Renal cortex interstitium (tissue), 11 donors: ENCODE measurements around the gene PPP1R1A. TPM values are rescaled to one million over a fixed set of nuclear protein-coding genes. Genes with fewer than 3 reads are reported as not detected.

Experiments
- DNase-seq, 11 donors: peaks; one replicate each; pipeline ENCODE4 v3.0.0-alpha.2; 2013; ENCODE audit warnings: low read depth in 9 of 11, low spot score in 4 of 11; ENCODE audit errors: extremely low read depth in 1 of 11
- polyA plus RNA-seq, 3 donors: library from polyadenylated mRNA; unstranded; fragments of 120-200 nt; gene quantifications; one replicate each; pipeline ENCODE4 v1.2.1, GENCODE V29; 2013; ENCODE audit not compliant: insufficient read length in 3 of 3

Gene PPP1R1A
- polyA plus RNA-seq, 3 donors, result 45.7 to 66.5 (median 54.2) TPM

DNA sequence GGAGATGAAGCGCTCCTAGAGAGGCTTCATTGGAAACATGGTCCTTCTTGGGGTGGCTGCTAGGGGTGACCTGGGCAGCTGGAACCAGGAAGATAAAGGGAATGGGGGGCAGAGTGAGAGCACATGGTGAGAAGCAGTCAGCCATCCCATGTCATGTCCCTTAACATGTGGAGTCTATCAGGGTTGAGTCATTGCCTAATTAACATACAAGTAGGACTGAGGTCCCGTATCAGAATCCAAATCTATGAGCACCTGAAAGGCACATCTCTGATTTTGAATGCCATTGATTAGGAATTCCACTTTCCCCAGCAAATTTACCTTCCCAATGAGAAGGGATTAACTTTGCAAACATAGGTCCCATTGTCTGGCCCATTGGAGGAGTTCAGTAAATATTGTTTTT lies 20.3 kb upstream of the PPP1R1A start:
- no peak for DNase-seq

DNA sequence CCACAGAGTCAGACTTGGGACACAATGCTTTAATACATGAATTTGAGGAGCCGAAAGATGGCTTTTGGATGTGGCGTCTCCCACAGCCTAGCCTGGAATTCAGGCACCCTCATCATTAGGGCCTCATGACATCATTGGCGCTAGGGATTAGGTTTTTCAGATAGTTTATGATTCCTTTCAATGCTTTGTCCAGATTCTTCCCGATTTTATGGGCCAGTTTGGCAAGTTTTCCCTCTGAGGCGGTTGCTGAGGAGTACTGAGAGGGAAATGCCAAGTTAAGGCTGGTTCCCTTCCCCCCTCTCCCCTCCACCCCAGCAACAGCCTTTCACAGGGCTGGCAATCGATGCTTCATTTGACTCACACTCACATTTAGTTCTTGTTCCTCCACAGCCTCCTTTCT lies 19.7 kb upstream of the PPP1R1A start:
- no peak for DNase-seq

DNA sequence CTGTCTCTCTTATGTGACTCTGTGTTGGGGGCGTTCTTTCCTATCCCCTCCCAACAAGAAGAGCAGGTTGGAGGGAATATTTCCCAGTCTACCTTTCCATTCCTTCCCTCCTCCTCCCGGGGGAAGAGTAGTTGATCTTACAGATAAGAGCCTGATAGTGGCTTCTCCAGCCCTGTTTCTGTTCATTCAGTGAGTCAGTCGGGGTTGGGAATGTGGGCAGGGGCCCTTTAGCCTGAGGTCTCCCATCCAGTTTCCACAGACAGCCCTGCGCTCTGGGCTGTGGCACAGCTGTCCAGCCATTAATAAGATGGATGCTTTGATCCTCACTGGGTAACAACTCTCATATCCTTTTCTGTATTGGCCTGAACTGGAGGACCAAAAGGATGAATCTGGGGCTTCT lies 18.1 kb upstream of the PPP1R1A start:
- no peak for DNase-seq

DNA sequence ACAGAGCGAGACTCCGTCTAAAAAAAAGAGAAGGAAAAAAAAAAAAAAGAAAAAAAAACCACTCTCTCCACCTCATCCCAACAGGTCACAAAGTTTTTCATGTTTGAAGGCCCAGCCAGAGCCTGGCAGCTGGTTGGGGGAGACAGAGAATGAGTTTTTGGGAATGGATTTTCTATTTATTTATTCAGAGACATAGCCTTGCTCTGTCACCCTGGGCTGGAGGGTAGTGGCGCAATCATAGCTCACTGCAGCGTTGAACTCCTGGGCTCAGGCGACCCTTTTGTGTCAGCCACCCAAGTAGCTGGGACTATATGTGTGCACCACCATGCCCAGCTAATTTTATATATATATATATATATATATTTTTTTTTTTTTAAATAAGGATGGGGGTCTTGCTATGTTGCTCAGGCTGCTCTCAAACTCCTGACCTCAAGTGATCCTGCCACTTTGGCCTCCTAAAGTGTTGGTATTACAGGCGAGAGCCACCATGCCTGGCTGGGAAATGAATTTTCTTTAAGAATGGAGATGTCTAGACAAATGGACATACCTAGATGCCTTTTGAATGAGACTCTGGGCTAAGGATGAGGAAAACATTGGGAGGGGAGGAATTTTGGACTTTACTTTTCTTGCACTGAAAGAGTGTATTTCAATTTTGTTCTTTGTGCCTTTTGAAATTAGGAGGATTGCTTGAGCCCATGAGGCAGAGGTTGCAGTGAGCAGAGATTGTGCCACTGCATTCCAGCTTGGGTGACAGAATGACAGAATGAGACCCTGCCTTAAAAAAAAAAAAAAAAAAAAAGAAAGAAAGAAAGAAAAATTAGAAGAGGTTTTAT lies 16.9 kb upstream of the PPP1R1A start:
- no peak for DNase-seq

DNA sequence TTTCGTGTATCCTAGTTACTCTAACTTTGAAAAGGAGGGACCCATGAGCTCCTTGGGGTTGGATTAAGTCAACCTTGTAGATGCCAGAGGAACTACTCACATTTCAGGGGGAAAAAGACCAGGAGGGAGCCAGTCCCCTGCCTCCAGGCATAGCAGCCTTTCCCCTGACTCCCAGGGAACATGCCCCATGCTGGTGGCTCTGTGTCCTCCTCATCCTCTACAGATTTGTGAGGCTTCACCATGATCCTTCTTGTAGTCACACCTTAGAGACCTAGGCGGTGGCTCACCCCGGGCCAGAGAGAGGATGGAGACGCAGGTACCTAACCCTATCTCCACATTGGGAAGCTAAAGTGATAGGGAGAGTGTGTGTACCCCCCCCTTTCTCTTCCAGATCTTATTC lies 16.0 kb upstream of the PPP1R1A start:
- no peak for DNase-seq

DNA sequence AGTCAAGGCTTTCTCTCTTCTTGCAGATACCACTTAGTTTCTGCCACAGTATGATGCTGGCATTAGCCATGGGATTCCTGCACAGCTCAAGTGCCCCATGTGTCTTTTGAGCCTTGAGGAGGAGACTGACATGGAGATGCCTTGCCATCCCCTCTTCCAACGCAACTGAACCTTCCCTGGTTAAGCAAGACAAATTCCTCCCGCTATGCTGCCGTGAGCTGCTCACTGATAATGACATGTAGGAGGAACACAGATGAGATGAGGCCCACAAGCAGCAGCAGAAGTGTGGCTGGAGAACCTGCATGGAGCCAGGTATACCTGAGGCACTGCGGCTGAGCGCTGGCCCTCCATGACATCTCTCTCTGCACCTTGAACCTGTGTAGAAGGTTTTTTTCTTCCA lies 15.4 kb upstream of the PPP1R1A start:
- no peak for DNase-seq

DNA sequence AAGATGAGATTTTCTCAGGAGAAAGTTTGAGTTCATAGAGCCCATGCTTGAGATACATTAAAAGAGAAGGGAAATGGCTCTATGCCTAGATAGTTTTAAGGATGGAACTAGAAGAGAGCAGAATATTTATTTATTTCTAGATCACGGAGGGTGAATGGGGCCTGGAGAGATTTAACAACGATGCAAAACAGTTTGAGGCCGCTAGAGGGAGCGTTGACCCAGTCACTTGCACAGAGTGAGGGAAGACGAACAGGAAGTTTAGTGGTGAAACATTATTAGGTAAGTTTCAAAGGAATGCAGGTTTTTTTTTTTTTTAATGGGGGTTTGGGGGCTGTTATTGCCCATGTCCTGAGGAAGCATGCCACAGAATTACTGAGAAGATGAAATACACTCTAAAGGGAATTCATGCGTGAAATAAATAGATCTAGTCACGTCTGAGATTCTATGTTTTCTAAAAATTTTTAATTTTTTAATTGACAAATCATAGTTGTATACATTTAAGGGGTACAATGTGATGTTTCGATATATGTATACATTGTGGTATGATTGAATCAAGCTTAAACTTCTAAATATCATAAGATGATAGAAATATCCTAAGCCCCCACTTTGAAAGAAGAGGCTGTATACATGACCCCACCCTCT lies 14.8 kb upstream of the PPP1R1A start:
- peak in 4 of 11 donors; percentile 53 to 71 (median 59) for DNase-seq

DNA sequence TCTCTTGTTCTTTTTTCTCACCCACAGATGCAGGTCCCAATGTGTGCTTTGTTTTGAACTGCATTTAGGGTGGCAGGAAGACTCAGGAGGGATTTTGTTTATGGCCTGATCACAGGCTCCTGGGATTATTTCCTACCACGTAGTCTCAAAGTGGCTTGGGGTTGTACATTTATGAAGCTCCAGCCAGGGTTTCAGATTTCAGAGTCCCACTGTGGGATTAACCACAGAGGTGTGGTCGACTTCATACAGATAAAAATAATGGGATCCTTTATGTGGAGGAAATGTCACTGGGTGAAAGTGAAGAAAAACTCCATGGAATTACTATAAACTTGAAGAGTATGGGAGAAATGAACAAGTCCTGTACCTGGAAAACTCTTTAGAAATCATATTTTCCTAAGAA lies 14.2 kb upstream of the PPP1R1A start:
- DNase-seq, result no peak

DNA sequence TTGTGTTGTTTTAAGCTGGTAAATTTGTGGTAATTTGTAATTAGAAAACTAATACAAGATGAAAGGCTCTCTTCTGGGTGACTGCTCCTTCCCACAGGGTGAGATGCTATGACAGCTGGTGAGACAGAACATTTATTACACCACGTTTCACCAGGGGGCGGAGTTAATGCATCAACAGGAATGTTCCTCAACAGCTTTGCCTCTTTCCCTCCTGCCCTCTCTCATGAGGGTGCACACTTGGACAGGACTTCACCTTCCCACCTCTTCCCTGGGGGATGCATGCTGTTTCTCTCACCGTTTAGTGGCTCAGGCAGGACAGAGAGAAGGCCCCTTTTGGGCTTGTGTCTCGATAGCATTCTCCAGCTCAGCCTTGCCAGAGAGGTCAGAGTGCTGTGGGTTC lies 13.4 kb upstream of the PPP1R1A start:
- DNase-seq, result no peak

DNA sequence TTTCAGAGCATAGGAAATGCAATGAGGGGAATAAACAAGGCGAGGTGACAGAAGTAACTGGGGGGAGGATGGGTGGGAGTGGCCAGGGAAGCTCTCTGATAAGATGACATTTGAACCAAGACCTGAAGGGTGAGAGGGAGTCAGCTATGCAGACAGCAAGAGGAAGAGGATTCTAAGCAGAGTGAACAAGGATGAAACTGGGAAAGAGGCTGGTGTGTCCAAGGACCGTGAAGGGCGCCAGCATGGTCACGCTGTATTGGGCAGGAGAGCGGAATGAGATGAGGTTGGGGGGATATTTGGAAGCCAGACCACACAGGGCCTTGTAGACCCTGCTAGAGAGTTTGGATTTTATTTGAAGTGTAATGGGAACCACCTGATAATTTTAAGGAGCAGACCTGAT lies 10.5 kb upstream of the PPP1R1A start:
- peak in 1 of 11 donors; percentile 52 for DNase-seq

DNA sequence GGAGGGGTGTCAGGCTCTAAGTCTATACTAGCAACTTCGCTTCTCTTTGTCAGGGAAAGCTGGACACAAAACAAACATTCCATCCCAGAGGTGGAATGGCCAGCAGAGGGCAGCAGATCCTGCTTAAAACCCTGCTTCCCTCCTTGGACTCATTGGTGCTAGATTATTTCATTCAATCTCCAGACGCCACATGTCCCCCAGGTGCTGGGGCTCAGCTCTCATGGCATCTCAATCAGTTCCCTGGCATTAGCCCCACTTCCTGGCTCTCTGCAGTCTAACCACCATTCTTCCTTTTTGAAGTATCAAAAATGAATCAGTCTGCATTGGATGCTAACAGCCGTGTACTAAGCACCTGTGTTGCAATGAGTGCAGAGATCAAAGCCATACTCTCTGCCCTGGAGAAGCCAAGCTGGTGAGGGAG lies 8.1 kb upstream of the PPP1R1A start:
- DNase-seq, result peak in 10 of 11 donors; percentile 59 to 83 (median 68)

DNA sequence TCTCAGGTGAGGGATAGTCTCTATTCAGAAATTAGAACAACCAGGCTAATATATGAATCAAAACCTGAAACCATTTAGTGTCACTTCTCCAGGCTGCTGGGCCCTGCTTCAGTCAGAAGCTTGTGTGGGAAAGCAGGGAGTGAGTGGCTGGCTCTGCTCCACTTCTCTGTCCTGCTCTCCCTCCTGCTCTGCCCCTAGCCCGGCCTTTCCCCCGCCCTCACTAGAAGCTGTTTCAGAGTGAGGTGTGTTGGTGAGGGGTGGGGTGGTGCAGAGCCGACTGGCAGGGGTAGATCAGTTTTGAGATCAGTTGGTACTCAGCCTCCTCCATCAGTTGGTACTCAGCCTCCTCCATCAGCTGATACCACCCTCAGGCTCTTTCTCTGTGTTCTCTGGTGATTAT lies 7.0 kb upstream of the PPP1R1A start:
- DNase-seq, result no peak

DNA sequence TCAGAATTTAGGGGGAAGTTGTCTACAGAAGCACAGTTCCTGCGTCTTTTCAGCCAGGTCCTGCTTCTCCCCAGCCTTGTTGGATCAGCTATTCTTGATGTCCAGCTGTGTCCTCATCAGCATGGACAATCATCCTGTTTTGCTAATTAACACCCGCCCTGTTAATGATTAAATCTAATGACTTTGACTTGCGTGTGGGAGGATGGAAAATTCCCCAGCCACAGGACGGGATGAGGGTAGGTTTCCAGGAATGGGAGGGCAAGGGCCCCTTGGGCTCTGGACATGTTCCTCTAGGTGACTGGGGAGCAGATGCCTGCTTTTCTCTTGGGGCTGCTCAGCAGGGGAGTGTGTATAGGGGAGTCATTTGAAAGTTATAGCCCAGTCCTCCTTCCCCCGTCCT lies 5.3 kb upstream of the PPP1R1A start:
- DNase-seq, result no peak

DNA sequence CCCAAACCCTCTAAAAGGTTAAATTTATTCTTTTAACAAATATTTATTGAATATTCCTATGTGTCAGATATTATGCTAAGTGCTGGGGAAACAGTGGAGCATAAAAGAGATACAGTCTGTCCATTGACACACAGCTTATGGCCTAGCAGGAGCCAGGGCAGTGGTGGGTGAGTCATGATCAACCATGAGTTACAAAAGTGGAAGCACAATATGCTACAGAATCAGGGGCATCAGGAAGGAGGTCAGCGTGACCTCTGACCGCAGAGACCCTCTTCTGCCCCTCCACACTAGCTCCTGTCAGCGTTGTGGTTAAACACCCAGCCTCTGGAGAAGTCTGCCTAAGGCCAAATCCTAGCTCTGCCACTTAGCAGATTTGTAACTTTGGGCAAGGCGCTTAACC lies 4.7 kb upstream of the PPP1R1A start:
- no peak for DNase-seq

DNA sequence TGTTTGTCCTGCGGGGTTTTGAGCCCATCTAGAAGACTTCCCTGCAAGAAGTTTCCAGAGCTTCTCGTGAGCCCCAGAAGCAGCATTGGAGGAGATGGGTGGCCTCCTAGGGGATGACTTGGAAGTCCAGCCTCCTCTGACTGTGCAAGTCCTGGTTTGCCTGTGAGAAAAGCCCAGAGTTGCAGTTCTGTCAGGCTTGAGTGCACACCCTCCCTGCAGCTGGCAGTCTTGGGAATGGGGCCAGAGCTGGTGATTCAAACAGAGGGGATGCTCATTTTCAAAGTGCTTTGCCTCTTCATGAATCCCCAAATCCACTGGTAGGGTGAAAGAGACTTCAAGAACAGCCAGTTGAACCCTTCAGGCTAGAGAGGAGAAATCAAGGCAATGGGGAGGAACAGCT lies 3.9 kb upstream of the PPP1R1A start:
- DNase-seq, result no peak

DNA sequence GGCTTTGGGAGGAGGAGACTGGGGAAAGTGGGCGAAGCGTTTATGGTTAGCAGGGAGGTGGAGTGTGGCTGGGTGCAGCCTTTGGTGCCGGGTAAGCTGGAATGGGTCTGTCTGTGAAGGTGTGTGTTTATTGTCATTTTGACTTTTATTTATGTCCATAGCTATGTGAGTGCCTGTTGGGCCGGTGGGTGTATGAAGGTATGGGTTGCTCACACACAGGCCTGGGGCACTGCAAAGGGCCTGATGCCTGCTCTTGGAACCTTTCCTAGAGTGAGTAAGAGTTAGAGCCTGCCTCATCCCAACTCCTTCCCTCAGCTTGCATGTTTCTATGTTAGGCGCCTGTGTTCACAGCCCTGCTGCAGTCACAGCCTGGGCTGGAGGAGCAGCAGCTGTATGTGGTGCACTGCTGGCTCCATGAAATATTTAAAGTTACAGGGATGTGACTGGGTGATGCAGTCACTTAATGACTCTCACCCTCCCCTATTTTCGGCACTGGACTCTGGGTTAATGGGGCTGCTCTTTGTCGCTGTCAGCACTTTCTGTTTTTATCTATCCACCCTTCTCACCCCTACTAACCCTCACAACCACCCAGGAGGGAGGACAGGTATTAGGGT lies 2.6 kb upstream of the PPP1R1A start:
- no peak for DNase-seq

DNA sequence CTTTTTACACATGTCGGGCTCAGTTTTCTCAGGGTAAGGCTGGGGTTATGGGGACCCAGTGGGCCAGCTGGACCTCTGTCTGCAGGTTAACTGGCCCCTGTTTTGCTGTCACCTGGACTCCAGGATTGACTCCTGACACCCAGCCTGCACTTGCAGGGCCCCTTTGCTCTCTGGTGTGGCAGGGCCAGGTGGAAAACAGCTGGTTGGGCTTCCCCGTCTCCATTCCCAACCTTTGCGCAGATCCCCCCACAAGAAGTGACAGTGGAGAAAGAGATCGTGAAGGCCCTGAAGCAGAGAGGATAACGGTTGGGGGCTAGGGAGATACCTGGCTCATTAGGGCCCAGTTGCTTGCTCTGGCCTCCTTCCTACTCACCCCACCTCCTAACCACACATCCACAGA lies 1.5 kb upstream of the PPP1R1A start:
- no peak for DNase-seq

DNA sequence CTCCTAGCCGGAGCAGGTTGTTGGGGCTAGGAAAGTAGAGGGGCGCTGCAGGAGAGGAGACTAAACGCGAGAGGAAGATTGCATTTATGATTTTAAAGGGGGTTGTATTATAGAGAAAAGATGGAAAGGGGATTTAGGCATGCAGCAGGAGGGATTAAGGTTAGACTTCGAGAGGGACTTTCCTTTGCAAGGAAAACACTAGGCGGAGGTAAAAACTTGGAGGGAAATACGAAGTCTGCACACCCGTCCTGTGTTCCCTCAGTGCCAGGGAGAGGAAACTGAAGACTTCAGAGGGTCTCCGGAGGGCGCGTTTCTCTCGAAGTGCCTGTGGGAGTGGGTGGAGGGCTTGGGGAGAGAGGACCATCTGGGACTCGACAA lies 420 bp upstream of the PPP1R1A start:
- DNase-seq, result no peak

DNA sequence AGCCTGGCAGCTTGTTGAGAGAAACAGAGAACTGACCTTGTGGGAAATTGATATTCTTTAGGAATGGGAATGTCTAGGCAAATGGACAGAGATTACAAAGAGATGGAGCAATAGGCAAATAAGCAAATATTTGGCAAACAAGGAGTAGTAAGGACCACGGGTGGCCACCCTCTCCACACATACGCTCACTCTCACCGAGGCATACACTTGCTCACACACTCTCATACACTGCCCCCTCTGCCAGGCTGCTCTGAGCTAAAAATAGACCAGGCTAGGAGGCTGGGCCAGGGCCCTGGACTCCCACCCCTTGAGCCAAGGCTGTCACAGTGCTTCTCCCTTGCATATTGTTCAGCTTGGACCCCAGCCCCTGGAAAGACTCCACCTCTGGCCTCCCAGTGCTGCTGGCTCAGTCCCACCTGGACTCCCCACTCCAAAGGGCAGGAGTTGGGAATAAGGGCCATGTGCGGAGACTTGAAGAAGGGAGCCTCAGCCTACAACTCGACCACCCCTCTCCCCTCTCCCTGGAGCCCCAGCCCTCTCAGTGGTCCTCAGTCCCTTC lies 1.1 kb downstream of the PPP1R1A start:
- DNase-seq, result no peak

DNA sequence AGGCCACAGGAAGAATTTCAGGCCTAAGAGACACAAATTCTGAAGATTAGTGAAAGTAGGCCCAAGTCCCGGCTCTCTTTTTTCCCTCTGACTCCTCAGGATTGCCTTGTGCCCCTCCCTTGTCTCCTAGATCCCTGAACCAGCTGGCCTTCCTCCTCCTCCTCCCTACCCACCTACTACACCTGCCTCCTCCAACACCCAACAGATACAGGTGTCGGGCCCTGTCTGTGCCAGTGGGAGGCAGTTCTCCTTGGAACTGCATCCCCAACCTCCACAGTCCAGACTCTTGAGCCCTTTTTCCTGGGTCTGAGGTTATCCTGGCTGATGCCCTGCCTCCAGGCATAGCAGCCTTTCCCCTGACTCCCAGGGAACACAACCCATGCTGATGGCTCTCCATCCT lies 1.8 kb downstream of the PPP1R1A start:
- no peak for DNase-seq
